HG03045 (cell line): Measurements from ENCODE around the gene CD44.
"Not testable (repeated sequence)": the region's sequence is repeated elsewhere in the genome, so short reads cannot be mapped to it uniquely, and the experiment has no call there.

Experiments
- ATAC-seq: cut with Tn5 transposase; IDR thresholded peaks from one replicate; pipeline ENCODE4 v1.9.1; 2021; ENCODE audit warnings: mild to moderate bottlenecking, moderate library complexity; ENCODE audit not compliant: unreplicated experiment

The CD44 gene

DNA sequence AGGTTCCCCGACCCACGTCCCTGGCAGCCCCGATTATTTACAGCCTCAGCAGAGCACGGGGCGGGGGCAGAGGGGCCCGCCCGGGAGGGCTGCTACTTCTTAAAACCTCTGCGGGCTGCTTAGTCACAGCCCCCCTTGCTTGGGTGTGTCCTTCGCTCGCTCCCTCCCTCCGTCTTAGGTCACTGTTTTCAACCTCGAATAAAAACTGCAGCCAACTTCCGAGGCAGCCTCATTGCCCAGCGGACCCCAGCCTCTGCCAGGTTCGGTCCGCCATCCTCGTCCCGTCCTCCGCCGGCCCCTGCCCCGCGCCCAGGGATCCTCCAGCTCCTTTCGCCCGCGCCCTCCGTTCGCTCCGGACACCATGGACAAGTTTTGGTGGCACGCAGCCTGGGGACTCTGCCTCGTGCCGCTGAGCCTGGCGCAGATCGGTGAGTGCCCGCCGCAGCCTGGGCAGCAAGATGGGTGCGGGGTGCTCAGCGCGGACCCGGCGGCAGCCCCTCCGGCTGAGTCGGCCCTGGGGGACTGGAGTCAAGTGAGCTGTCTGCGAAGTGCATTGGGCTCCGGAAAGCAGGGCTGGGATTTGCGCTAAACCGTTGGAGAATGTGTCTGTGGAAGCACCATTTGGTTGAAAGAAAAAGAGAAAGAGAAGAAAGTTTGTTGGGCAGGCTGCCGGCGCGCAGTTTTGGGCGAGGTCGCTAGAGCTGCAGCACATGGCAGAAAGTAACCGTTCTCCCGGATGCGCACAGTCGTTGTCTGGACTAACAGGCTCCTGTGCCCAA is at the start of gene CD44:
TSS of gene CD44 (plus strand) at position 229 of the 779 bp plus-strand sequence. CDS start at position 362, 133 bp downstream.
- peak; percentile 39 for ATAC-seq

DNA sequence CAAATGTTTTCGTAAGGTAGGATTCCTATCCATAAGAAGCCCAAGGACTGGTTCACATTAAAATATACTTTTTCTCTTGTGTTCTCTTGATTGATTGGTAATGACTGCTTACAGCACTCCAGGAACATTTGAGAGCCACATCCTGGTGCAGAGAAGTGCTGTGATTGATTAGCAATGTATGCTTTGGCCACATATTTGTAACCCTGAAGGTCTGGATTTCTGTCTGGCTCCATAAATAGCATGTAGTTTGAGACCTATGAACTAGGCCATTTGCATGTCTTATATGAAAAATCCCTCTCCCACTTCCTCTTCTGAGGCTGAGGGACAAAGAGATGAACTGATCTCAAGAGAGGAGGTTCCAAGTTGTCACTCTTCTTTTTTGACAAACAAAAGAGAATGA is 49.3 kb upstream of the CD44 start:
- peak; percentile 72 for ATAC-seq

DNA sequence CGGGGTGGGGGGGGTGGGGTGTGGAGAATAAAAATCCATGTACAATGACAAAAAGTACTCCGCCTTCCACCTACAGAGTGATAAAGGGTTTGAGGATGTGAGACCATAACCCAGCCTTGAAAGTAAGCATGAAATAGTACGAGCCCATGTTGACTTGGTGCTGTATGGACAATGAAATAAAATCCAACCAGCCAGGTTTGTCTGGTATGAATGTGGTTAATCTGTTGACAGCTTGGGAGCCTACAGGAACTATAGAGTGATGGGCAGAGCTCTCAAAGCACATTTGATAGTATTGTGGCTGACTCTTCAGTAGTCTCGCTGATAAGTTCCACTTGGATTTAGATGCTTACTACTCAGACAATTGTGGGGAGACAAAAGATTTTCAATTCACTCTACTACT is 48.8 kb upstream of the CD44 start:
- ATAC-seq, result no peak

DNA sequence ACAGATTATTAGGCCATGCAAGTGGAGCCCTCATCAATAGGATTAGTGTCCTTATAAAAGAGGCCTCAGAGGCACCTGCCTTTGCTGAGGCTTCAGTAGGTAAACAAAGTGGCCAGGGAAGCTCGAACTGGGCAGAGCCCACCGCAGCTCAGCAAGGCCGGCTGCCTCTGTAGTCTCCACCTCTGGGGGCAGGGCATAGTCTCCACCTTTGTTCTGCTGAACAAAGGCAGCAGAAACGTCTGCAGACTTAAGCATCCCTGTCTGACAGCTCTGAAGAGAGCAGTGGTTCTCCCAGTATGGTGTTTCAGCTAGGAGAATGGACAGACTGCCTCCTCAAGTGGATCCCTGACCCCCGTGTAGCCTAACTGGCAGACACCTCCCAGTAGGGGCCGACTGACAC is 48.0 kb upstream of the CD44 start:
- ATAC-seq, result not testable (repeated sequence)

DNA sequence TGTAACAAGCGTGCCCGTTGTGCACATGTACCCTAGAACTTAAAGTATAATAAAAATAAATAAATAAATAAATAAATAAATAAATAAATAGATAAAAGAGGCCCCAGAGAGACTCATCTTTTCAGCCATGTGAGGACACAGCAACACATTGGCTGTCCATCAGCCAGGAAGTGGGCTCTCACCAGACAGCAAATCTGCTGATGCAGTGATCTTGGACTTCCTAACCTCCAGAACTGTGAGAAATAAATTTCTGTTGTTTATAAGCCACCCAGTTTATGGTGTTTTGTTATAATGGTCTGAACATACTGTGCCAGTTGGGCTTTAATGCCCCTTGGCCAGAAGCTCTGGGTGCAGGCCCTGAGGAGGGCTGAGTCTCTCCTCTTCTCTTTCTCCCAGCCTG is 42.2 kb upstream of the CD44 start:
- ATAC-seq, result no peak

DNA sequence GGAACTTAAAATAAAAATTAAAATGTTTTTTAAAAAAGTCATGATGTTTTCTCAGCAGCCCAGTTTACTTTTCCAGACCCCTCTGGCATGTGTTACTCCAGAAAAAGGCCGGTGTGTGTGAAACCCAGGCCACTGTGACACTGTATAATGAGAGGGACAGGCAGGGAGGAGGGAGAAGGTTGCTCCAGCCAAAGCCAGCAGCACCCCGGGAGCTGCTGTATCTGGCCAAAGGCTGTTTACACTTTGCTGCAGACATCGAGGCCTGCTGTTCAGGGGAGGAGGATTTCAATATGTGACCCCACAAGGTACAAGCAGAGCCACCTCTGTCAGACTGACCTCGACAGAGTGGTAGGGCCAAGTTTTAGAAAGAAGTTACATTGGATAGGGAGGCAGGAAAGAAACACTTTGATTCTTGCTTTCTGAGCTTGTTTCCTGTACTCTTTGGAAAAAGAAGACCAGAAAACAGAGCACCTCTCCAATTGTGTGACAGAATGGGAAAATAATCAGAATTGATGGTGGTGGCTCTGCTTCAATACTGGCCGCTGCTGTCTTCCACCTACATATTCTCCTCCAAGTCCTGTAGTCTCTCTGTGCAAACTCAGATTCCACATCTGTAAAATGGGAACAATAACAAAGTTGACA is 41.0 kb upstream of the CD44 start:
- ATAC-seq, result no peak

DNA sequence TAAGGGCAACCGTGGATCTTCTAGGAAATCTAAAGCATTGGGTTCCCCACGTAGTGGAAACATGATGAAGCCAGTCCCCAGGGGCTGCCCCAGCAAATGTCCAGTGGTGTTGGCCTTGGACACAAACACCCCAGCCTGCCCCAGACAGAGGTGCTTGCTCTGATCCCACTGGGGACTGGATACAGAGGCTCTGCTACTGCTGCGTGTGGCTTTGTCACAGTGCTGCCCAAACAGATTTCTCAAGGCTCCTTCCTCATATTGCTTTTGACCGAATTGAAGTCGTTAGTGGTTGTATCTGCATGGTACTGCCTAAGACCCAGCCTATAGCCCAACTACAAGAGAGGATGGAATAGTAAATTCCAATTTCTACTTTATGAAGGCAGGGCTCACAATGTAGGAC is 40.1 kb upstream of the CD44 start:
- ATAC-seq, result no peak

DNA sequence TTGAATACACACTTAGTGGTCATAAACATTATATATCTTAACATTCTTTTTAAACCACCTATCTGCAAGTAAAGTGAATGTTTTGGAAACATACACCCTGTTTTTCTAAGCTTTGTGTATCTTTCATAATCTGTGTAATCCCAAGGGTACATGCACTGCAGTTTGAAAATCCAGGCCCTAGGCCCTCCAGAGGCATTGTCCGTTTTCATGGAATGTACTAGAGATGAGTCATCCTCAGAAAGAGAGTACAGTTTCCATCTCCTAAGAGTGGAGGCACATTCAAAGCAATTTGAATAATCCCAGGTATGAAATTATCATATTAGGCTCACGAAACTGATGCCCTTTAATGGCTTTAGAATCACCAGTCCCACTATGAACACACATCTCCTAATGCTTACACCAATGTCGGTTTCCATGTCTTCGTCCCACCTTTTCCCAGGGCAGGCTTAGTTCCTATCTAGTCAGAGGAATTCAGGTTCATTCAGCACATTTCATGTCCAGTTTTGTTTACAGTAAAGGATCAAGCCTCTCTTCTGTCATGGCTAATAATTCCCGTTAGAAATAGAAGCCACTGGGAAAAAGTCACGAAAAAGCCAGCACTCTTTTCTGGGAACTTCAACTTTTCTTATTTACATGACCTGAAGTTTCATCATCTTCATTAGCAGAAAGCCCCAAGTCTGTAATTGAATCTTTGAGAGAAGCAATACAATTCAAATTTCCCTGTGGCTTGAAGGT is 39.5 kb upstream of the CD44 start:
- no peak for ATAC-seq

DNA sequence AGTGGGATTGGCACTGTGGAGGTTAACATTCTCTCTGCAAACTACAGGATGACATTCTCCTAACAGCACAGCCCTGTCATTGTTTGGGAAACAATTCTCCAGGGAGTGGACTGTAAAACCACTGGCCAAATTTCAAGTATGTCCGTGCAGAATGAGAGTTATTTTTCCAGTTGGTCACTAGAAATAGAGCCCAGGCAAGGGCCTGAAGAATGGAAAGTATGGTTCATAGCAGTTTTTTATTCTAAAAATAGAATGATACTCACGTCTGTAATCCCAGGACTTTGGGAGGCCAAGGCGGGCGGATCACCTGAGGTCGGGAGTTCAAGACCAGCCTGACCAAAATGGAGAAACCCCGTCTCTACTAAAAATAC is 39.0 kb upstream of the CD44 start:
- ATAC-seq, result no peak

DNA sequence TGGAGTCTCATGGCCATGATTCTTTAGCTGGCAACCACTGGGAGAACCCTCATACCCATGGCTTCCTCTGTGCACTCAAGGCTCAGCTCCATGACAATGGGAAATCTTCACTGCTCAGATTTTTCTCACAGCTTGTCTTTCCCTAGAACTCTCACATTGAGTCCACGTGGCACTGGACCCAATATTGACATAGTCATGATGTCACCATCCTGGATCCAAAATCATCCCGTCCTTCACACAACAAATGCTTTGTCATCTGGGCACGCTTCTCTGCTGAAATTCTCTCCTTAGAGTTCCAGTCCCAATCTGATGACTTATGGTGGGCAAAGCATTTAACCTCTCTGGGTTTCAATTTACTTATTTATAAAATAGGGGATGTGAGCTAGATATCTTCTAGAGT is 37.7 kb upstream of the CD44 start:
- no peak for ATAC-seq

DNA sequence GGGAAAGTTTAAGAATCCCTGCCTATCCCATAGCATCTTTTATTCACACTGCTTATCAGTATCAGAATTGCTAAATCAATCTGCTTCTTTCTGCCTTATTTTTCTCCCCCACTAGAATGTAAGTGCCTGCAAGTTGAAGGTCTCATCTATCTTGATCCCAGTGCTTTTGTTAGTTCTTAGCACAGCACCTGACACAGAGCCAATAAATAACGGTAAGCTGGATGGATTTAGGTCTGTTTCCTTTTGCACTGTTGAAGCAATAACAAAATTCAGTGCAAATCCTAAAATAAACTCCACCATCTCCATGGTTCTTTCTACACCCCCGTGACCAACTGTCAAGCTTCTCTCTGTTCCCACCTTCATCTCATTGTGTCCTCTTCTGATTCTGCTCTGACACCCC is 36.7 kb upstream of the CD44 start:
- ATAC-seq, result no peak

DNA sequence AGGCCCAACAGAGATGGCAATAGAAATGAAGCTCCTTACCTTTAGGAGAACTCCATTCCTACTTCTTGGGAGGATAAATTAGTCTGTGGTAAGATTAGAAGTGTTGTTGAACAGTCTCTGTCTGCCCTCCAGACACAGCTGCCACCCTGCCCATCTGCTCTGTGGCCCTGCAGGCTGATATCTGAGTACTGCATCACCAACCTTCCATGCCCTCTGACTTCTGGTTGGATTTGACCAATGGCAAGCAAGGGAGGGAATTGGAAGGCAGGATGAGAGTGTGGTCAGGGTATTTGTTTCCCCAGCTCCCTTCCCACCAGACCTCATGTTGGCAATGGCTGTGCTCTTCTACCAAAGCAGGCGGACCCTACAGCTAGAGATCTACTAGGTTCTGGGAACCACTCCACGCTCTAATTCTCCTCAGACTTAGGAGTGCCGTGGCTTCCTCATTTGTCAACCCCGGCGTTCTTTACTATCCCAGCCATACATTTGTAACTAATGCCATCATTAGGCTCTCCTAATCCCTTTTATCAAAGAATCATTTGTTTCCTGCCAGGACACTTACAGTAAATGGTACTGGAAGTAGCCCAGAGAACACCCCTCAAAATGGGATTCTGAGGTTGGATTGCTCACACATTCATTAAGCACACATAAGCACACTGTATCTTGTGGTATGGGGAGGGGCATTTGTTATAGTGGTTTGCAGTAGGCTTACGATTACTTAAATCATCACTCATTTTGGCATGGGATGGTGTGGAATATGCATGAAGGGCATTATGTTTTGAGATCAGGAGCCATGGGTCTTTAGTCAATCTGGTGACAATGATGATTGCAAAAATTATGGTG is 35.4 kb upstream of the CD44 start:
- no peak for ATAC-seq

DNA sequence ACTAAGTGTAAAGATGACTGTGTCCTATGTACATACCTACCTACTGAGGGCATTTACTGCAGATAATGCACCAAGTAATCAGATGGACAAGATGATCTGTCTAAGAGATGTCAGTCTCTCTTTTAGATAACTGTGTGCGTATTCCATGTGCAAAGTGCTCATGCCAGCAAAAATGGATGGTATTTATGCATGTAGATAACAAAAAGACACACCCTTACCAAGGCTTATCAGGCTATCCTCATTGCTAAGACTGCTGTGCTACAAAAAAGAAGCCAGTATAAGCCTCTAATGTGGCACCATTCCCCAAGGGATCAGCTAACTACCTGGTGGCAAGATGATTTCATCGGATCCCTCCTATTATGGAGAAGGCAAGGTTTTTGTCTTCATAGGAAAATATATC is 34.3 kb upstream of the CD44 start:
- no peak for ATAC-seq

DNA sequence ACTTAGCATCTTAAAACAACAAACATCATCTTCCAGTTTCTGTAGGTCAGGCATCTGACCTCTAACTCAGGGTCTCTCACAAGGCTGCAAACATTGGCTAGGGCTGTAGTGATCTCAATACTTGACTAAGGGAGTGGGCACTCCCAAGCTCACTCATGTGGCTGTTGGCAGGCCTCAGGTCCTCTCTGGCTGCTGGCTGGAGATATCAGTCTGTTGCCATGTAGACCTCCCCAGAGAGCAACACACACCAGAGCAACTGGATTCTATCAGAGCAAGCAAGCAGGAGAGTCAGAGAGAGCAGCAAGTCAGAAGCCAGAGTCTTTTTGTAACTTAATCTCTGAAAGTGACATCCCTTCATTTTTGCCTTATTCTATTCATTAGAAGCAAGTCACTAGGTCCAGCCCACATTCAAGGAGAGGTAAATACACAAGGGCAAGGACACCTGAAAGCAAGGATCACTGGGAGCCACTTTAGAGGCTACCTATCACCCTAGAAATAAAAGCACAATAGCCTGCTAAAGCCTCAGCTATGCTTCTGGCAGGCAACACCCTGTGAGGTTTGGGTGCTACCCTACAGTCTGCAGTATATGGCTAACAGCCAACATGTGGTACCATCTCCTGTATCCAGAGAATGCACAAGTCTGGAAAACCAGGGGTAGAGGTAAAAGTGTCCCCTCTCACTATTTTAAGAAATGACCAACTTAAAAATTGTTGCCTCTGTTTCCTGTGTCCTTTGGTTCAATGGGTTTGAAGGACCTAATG is 33.5 kb upstream of the CD44 start:
- no peak for ATAC-seq

DNA sequence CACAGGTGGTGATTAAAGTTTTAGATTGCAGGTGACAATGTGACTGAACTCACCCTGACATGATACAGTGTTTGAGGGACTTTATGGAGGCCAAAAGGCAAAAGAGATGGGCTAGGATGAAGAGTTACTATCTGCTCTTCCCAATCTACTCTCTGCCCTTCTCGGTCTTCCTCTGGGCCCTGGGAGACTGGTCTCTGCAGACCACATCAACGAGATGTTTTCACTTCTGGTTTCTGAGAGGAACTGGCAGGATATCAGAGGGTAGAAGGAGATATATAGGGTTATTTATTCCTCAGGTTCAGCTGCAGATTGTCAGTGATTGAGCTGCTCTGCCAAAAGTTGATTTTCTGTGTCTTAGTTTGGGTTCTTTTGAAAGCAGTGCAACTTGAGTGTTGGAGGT is 32.4 kb upstream of the CD44 start:
- no peak for ATAC-seq

DNA sequence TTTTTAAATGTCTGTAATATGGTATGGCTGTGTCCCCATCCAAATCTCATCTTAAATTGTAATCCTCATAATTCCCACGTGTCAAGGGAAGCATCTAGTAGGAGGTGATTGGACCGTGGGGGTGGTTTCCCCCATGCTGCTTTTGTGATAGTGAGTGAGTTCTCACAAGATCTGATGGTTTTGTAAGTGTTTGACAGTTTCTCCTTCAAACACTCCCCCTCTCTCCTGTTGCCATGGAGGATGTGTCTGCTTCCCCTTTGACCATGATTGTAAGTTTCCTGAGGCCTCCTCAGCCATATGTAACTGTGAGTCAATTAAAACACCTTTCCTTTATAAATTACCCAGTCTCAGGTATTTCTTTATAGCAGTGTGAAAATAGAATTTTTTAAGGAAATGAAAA is 31.1 kb upstream of the CD44 start:
- ATAC-seq, result no peak

DNA sequence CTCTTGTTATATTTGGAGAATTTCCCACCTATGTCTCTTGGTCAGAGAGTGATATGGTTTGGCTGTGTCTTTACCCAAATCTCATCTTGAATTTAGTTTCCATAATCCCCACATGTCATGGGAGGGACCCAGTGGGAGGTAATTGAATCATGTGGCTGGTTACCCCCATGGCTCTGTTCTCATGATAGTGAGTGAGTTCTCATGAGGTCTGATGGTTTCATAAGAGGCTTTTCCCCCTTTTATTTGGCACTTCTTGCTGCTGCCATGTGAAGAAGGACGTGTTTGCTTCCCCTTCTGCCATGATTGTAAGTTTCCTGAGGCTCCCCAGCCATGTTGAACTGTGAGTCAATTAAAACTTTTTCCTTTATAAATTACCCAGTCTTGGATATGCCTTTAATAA is 30.6 kb upstream of the CD44 start:
- not testable (repeated sequence) for ATAC-seq

DNA sequence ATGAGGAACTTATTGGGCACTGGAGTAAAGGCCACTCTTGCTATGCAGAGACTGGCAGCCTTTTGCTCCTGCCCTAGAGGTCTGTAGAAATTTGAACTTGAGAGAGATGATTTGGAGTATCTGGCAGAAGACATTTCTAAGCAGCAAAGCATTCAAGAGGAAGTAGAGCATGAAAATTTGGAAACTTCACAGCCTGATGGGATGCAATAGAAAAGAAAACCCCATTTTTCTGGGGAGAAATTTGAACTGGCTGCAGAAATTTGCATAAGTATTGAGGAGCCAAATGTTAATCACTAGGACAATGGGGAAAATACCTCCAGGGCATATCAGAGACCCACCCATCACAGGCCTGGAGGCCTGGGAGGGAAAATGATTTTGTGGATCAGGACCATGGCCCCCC is 29.9 kb upstream of the CD44 start:
- no peak for ATAC-seq

DNA sequence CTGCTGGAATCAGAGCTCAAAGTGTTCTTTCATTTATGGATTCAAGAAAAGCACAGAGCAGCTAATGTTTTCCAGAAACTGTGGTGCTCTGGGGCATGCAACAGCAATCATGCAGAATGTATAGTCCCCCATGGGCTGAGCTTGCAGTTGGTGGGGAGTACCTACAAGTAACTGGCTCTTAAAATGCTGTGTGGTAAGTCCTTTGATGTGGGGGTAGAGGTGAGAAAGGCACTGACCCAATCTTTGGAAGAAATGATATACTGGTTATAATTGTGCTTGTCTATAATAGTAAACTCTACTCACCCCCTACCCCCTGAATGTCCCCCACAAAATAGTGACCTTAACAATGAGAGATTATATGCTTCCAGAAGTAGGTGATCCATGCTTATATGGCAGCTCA is 29.1 kb upstream of the CD44 start:
- no peak for ATAC-seq
